Measurements from ENCODE around the gene KMT2D. TPM values are rescaled to one million over a fixed set of nuclear protein-coding genes. Genes with fewer than 3 reads are reported as not detected.

KMT2D gene
- total RNA-seq, 1 donor from 2014 or later, result 26.1 TPM

GRCh38 chr12:49054524-49054923 is 6.1 kb downstream of the KMT2D start:
- Histone ChIP-seq H3K36me3 (ENCODE audit: control insufficient read depth in 3 of 3, insufficient read depth in 3 of 3, low read length in 3 of 3) (peaks cover 53 to 56% (median 54%) of the 10 kb centered on the region in 3 donors), H3K9me3 (ENCODE audit: control insufficient read depth in 3 of 3, low read length in 3 of 3) (no peaks in the 10 kb centered on the region), H3K27ac (ENCODE audit: low read depth, low read length) (no peak overlapping the region), H3K4me3 (ENCODE audit: low read length in 3 of 3) (no peak overlapping the region), H3K27me3 (ENCODE audit: control insufficient read depth in 3 of 3, insufficient read depth in 3 of 3, low read length in 3 of 3) (no peaks in the 10 kb centered on the region), H3K4me1 (ENCODE audit: control insufficient read depth in 3 of 3, insufficient read depth in 3 of 3, low read length in 3 of 3) (peaks cover 40 to 51% (median 46%) of the 10 kb centered on the region in 3 donors), H3K9ac (ENCODE audit: low read depth in 1 of 3, low read length in 3 of 3) (no peak overlapping the region)

- Histone ChIP-seq H3K36me3 (ENCODE audit: control insufficient read depth in 3 of 3, insufficient read depth in 3 of 3, low read length in 3 of 3) (peaks cover 57 to 60% (median 58%) of the 10 kb centered on the region in 3 donors), H3K4me1 (ENCODE audit: control insufficient read depth in 3 of 3, insufficient read depth in 3 of 3, low read length in 3 of 3) (peaks cover 40 to 48% (median 46%) of the 10 kb centered on the region in 3 donors), H3K9ac (ENCODE audit: low read depth in 1 of 3, low read length in 3 of 3) (no peak overlapping the region), H3K9me3 (ENCODE audit: control insufficient read depth in 3 of 3, low read length in 3 of 3) (no peaks in the 10 kb centered on the region), H3K27ac (ENCODE audit: low read depth, low read length) (no peak overlapping the region), H3K27me3 (ENCODE audit: control insufficient read depth in 3 of 3, insufficient read depth in 3 of 3, low read length in 3 of 3) (no peaks in the 10 kb centered on the region), H3K4me3 (ENCODE audit: low read length in 3 of 3) (no peak overlapping the region)
These were observed 6.5 kb downstream of the KMT2D start for GRCh38 chr12:49054096-49054495.

GRCh38 chr12:49052451-49053208 is 8.0 kb downstream of the KMT2D start:
- Histone ChIP-seq H3K27ac (ENCODE audit: low read depth, low read length) (no peak overlapping the region), H3K9me3 (ENCODE audit: control insufficient read depth in 3 of 3, low read length in 3 of 3) (no peaks in the 10 kb centered on the region), H3K4me1 (ENCODE audit: control insufficient read depth in 3 of 3, insufficient read depth in 3 of 3, low read length in 3 of 3) (peaks cover 26 to 35% (median 32%) of the 10 kb centered on the region in 3 donors), H3K4me3 (ENCODE audit: low read length in 3 of 3) (no peak overlapping the region), H3K9ac (ENCODE audit: low read depth in 1 of 3, low read length in 3 of 3) (no peak overlapping the region), H3K27me3 (ENCODE audit: control insufficient read depth in 3 of 3, insufficient read depth in 3 of 3, low read length in 3 of 3) (no peaks in the 10 kb centered on the region), H3K36me3 (ENCODE audit: control insufficient read depth in 3 of 3, insufficient read depth in 3 of 3, low read length in 3 of 3) (peaks cover 72 to 75% (median 73%) of the 10 kb centered on the region in 3 donors)

- Histone ChIP-seq H3K4me3 (ENCODE audit: low read length in 3 of 3) (no peak overlapping the region), H3K27ac (ENCODE audit: low read depth, low read length) (no peak overlapping the region), H3K36me3 (ENCODE audit: control insufficient read depth in 3 of 3, insufficient read depth in 3 of 3, low read length in 3 of 3) (peaks cover 75 to 82% (median 76%) of the 10 kb centered on the region in 3 donors), H3K9ac (ENCODE audit: low read depth in 1 of 3, low read length in 3 of 3) (no peak overlapping the region), H3K9me3 (ENCODE audit: control insufficient read depth in 3 of 3, low read length in 3 of 3) (no peaks in the 10 kb centered on the region), H3K27me3 (ENCODE audit: control insufficient read depth in 3 of 3, insufficient read depth in 3 of 3, low read length in 3 of 3) (no peaks in the 10 kb centered on the region), H3K4me1 (ENCODE audit: control insufficient read depth in 3 of 3, insufficient read depth in 3 of 3, low read length in 3 of 3) (peaks cover 19 to 28% (median 25%) of the 10 kb centered on the region in 3 donors)
These were observed 8.7 kb downstream of the KMT2D start for GRCh38 chr12:49051777-49052438.

- no peak overlapping the region for H3K4me3 ChIP-seq (ENCODE audit: low read length in 3 of 3)
- H3K9me3 ChIP-seq (ENCODE audit: control insufficient read depth in 3 of 3, low read length in 3 of 3), result no peaks in the 10 kb centered on the region
- H3K4me1 ChIP-seq (ENCODE audit: control insufficient read depth in 3 of 3, insufficient read depth in 3 of 3, low read length in 3 of 3), result peaks cover 14 to 22% (median 19%) of the 10 kb centered on the region in 3 donors
- no peak overlapping the region for H3K27ac ChIP-seq (ENCODE audit: low read depth, low read length)
- H3K27me3 ChIP-seq (ENCODE audit: control insufficient read depth in 3 of 3, insufficient read depth in 3 of 3, low read length in 3 of 3), result no peaks in the 10 kb centered on the region
- no peak overlapping the region for H3K9ac ChIP-seq (ENCODE audit: low read depth in 1 of 3, low read length in 3 of 3)
- peaks cover 80 to 86% (median 80%) of the 10 kb centered on the region in 3 donors for H3K36me3 ChIP-seq (ENCODE audit: control insufficient read depth in 3 of 3, insufficient read depth in 3 of 3, low read length in 3 of 3)
These were observed 9.2 kb downstream of the KMT2D start for GRCh38 chr12:49051373-49051764.

- Histone ChIP-seq H3K9ac (ENCODE audit: low read depth in 1 of 3, low read length in 3 of 3) (no peak overlapping the region), H3K27me3 (ENCODE audit: control insufficient read depth in 3 of 3, insufficient read depth in 3 of 3, low read length in 3 of 3) (no peaks in the 10 kb centered on the region), H3K9me3 (ENCODE audit: control insufficient read depth in 3 of 3, low read length in 3 of 3) (no peaks in the 10 kb centered on the region), H3K27ac (ENCODE audit: low read depth, low read length) (no peak overlapping the region), H3K4me1 (ENCODE audit: control insufficient read depth in 3 of 3, insufficient read depth in 3 of 3, low read length in 3 of 3) (peaks cover 8 to 16% (median 13%) of the 10 kb centered on the region in 3 donors), H3K36me3 (ENCODE audit: control insufficient read depth in 3 of 3, insufficient read depth in 3 of 3, low read length in 3 of 3) (peaks cover 86 to 93% (median 86%) of the 10 kb centered on the region in 3 donors), H3K4me3 (ENCODE audit: low read length in 3 of 3) (no peak overlapping the region)
These were observed 9.9 kb downstream of the KMT2D start for GRCh38 chr12:49050507-49051372.

GRCh38 chr12:49049566-49050224 is 10.9 kb downstream of the KMT2D start:
- H3K27me3 ChIP-seq (ENCODE audit: control insufficient read depth in 3 of 3, insufficient read depth in 3 of 3, low read length in 3 of 3), result no peaks in the 10 kb centered on the region
- no peak overlapping the region for H3K9ac ChIP-seq (ENCODE audit: low read depth in 1 of 3, low read length in 3 of 3)
- no peaks in the 10 kb centered on the region for H3K9me3 ChIP-seq (ENCODE audit: control insufficient read depth in 3 of 3, low read length in 3 of 3)
- no peak overlapping the region for H3K27ac ChIP-seq (ENCODE audit: low read depth, low read length)
- peaks cover 0 to 6% (median 2%) of the 10 kb centered on the region in 3 donors for H3K4me1 ChIP-seq (ENCODE audit: control insufficient read depth in 3 of 3, insufficient read depth in 3 of 3, low read length in 3 of 3)
- H3K4me3 ChIP-seq (ENCODE audit: low read length in 3 of 3), result no peak overlapping the region
- peaks cover 91 to 98% (median 92%) of the 10 kb centered on the region in 3 donors for H3K36me3 ChIP-seq (ENCODE audit: control insufficient read depth in 3 of 3, insufficient read depth in 3 of 3, low read length in 3 of 3)

GRCh38 chr12:49048953-49049352 is 11.6 kb downstream of the KMT2D start:
- no peaks in the 10 kb centered on the region for H3K9me3 ChIP-seq (ENCODE audit: control insufficient read depth in 3 of 3, low read length in 3 of 3)
- H3K4me3 ChIP-seq (ENCODE audit: low read length in 3 of 3), result no peak overlapping the region
- no peaks in the 10 kb centered on the region for H3K27me3 ChIP-seq (ENCODE audit: control insufficient read depth in 3 of 3, insufficient read depth in 3 of 3, low read length in 3 of 3)
- H3K9ac ChIP-seq (ENCODE audit: low read depth in 1 of 3, low read length in 3 of 3), result no peak overlapping the region
- no peak overlapping the region for H3K27ac ChIP-seq (ENCODE audit: low read depth, low read length)
- H3K36me3 ChIP-seq (ENCODE audit: control insufficient read depth in 3 of 3, insufficient read depth in 3 of 3, low read length in 3 of 3), result peaks cover 91 to 98% (median 92%) of the 10 kb centered on the region in 3 donors
- H3K4me1 ChIP-seq (ENCODE audit: control insufficient read depth in 3 of 3, insufficient read depth in 3 of 3, low read length in 3 of 3), result no peaks in the 10 kb centered on the region

- H3K27ac ChIP-seq (ENCODE audit: low read depth, low read length), result no peak overlapping the region
- no peak overlapping the region for H3K9ac ChIP-seq (ENCODE audit: low read depth in 1 of 3, low read length in 3 of 3)
- H3K4me3 ChIP-seq (ENCODE audit: low read length in 3 of 3), result no peak overlapping the region
- H3K9me3 ChIP-seq (ENCODE audit: control insufficient read depth in 3 of 3, low read length in 3 of 3), result no peaks in the 10 kb centered on the region
- H3K36me3 ChIP-seq (ENCODE audit: control insufficient read depth in 3 of 3, insufficient read depth in 3 of 3, low read length in 3 of 3), result peaks cover 92 to 97% (median 92%) of the 10 kb centered on the region in 3 donors
- H3K27me3 ChIP-seq (ENCODE audit: control insufficient read depth in 3 of 3, insufficient read depth in 3 of 3, low read length in 3 of 3), result no peaks in the 10 kb centered on the region
- H3K4me1 ChIP-seq (ENCODE audit: control insufficient read depth in 3 of 3, insufficient read depth in 3 of 3, low read length in 3 of 3), result no peaks in the 10 kb centered on the region
These were observed 14.3 kb downstream of the KMT2D start for GRCh38 chr12:49046129-49046895.

All from skeletal muscle tissue (tissue), 4 donors.